ENCODE measurements around the gene ZNRF1. TPM values are rescaled to one million over a fixed set of nuclear protein-coding genes. Genes with fewer than 3 reads are reported as not detected.
A peak's percentile ranks its signal among the peaks of the same experiment; 100 is the strongest.

Gene ZNRF1
- total RNA-seq, 2 donors from 2014 or later = 9.3 to 21.4 TPM

GRCh38 chr16:75111514-75111940 lies 112.7 kb downstream of the ZNRF1 start:
- Histone ChIP-seq H3K4me1 (peaks cover 52% of the 10 kb centered on the region), H3K27ac (peak overlapping the region; percentile 1 to 33 (median 24)), H3K4me3 (no peak overlapping the region), H3K27me3 (no peaks in the 10 kb centered on the region), H3K9me3 (no peaks in the 10 kb centered on the region), H3K36me3 (replicated peaks in 1 of 2; ENCODE audit: insufficient read depth in 1 of 2, low read depth in 2 of 2) (no peaks in the 10 kb centered on the region)
- ATAC-seq = no peak
- no peak for DNase-seq
- intact Hi-C loops (cut with DNase I) = loop anchor here (10.0 kb wide), 1 partner anchor 407 kb away; the partner anchor contains the start of gene MLKL
- no peak for TF ChIP-seq CTCF (IDR thresholded peaks at IDR 0.05)
- TF ChIP-seq POLR2A (IDR thresholded peaks at IDR 0.05) = no peak
- 40 to 56% methylated on average over 6 to 7 of the region's 7 CpGs for WGBS, 2 donors

- TF ChIP-seq POLR2A (IDR thresholded peaks at IDR 0.05) (no peak), CTCF (IDR thresholded peaks at IDR 0.05) (no peak)
- Histone ChIP-seq H3K4me1 (peaks cover 52% of the 10 kb centered on the region), H3K9me3 (no peaks in the 10 kb centered on the region), H3K27me3 (no peaks in the 10 kb centered on the region), H3K36me3 (replicated peaks in 1 of 2; ENCODE audit: insufficient read depth in 1 of 2, low read depth in 2 of 2) (no peaks in the 10 kb centered on the region), H3K27ac (peak overlapping the region in 3 of 4 donors; percentile 1 to 27 (median 22)), H3K4me3 (no peak overlapping the region)
- WGBS, 2 donors = 50 to 74% methylated on average over 17 to 26 of the region's 26 CpGs
- intact Hi-C loops (cut with DNase I) = loop anchor here (10.0 kb wide), 1 partner anchor 407 kb away; the partner anchor contains the start of gene MLKL
- no peak for DNase-seq
- no peak for ATAC-seq
These were observed 113.3 kb downstream of the ZNRF1 start for GRCh38 chr16:75111961-75112733.

- 64 to 93% methylated on average over 4 to 14 of the region's 14 CpGs for WGBS, 2 donors
- Histone ChIP-seq H3K4me3 (no peak overlapping the region), H3K4me1 (peaks cover 52% of the 10 kb centered on the region), H3K36me3 (replicated peaks in 1 of 2; ENCODE audit: insufficient read depth in 1 of 2, low read depth in 2 of 2) (no peaks in the 10 kb centered on the region), H3K9me3 (no peaks in the 10 kb centered on the region), H3K27ac (no peak overlapping the region), H3K27me3 (no peaks in the 10 kb centered on the region)
- TF ChIP-seq CTCF (IDR thresholded peaks at IDR 0.05) = no peak
- no peak for TF ChIP-seq POLR2A (IDR thresholded peaks at IDR 0.05)
- ATAC-seq (no peak), DNase-seq (no peak)
- intact Hi-C loops (cut with DNase I) = loop anchor here (10.0 kb wide), 1 partner anchor 408 kb away; the partner anchor contains the start of gene MLKL
These were observed 114.1 kb downstream of the ZNRF1 start for GRCh38 chr16:75112734-75113491.

GRCh38 chr16:75113541-75114121 lies 114.8 kb downstream of the ZNRF1 start:
- no peak overlapping the region for H3K27ac ChIP-seq
- no peak for TF ChIP-seq CTCF (IDR thresholded peaks at IDR 0.05)
- TF ChIP-seq POLR2A (IDR thresholded peaks at IDR 0.05) = no peak
- ATAC-seq (no peak), DNase-seq (no peak)
- H3K36me3 ChIP-seq (replicated peaks in 1 of 2; ENCODE audit: insufficient read depth in 1 of 2, low read depth in 2 of 2) = no peaks in the 10 kb centered on the region
- WGBS, 2 donors = 87 to 100% methylated on average over 4 to 20 of the region's 20 CpGs
- intact Hi-C loops (cut with DNase I) = loop anchor here (10.0 kb wide), 1 partner anchor 409 kb away; the partner anchor contains the start of gene MLKL
- H3K9me3 ChIP-seq = no peaks in the 10 kb centered on the region
- peaks cover 51% of the 10 kb centered on the region for H3K4me1 ChIP-seq
- no peaks in the 10 kb centered on the region for H3K27me3 ChIP-seq
- no peak overlapping the region for H3K4me3 ChIP-seq
